HepG2 (cell line): ENCODE measurements around the gene MALRD1. TPM values are rescaled to one million over a fixed set of nuclear protein-coding genes. Genes with fewer than 3 reads are reported as not detected.
"Not testable (repeated sequence)": the region's sequence is repeated elsewhere in the genome, so short reads cannot be mapped to it uniquely, and the experiment has no call there.

ENCODE experiments used
- ATAC-seq: fragments of 200-7000 bp; cut with Tn5 transposase; 3 replicates; pipeline ENCODE4 v1.9.1; 2020; ENCODE audit warnings: mild to moderate bottlenecking, moderate library complexity
- BruUV-seq: library from RNA; stranded (reverse); fragments of 400-500 nt; replicated peaks from 2 replicates; lab custom pipeline; 2021; lab: Mats Ljungman, UMichigan
- CTCF ChIA-PET: fragments of 300-600 bp; formaldehyde crosslinking; extraction: SDS; loops from one replicate; lab custom pipeline; 2021; ENCODE audit warnings: low total read pairs, inconsistent platforms, low intra/inter-chr PET ratio; lab: Yijun Ruan, JAX
- POLR2A ChIA-PET: fragments of 350-600 bp; sonication (Branson Sonifier 250); formaldehyde crosslinking; loops from one replicate; lab custom pipeline; 2020; ENCODE audit warnings: antibody characterized with exemption, inconsistent platforms; lab: Yijun Ruan, JAX
- DNase-seq: peaks from one replicate; pipeline ENCODE4 v3.0.0-alpha.2; 2015; ENCODE audit warnings: low spot score
- FAIRE-seq: peaks from 3 replicates; lab custom pipeline; 2011; peaks lifted over from hg19 to GRCh38; lab: Jason Lieb, UNC
- H2AFZ ChIP-seq: one replicate; pipeline ENCODE4 v1.6.1; 2011; ENCODE audit warnings: low read length, inconsistent platforms
- H3K27ac ChIP-seq: fragments of 300-600 bp; 3 replicates; pipeline ENCODE4 v1.8.0; 2011; ENCODE audit warnings: mixed run types, mild to moderate bottlenecking, mixed read lengths, low read length, inconsistent platforms; ENCODE audit not compliant: insufficient read depth; ENCODE audit errors: extremely low read length
- H3K27me3 ChIP-seq, 2 experiments: fragments of 200-600 bp in 1 of 2; 2 replicates in 1 of 2; 3 replicates in 1 of 2; pipeline versions ENCODE4 v1.6.0 to v1.8.0; 2011; ENCODE audit warnings: low read length in 2 of 2, mild to moderate bottlenecking in 2 of 2, moderate library complexity in 2 of 2, inconsistent platforms in 1 of 2; ENCODE audit not compliant: insufficient read depth in 2 of 2, control insufficient read depth in 1 of 2
- H3K36me3 ChIP-seq, 2 experiments: fragments of 200-600 bp in 1 of 2; replicated peaks in 1 of 2; 2 replicates in 1 of 2; 3 replicates in 1 of 2; pipeline versions ENCODE4 v1.5.1 to v1.8.0; 2011; ENCODE audit warnings: low read length in 2 of 2, inconsistent platforms in 1 of 2; ENCODE audit not compliant: insufficient read depth in 2 of 2, control insufficient read depth in 1 of 2
- H3K4me1 ChIP-seq: 2 replicates; pipeline ENCODE4 v1.5.1; 2012; ENCODE audit warnings: low read length, inconsistent platforms; ENCODE audit not compliant: insufficient read depth
- H3K4me2 ChIP-seq: 2 replicates; pipeline ENCODE4 v1.6.0; 2011; ENCODE audit warnings: low read depth, low read length, inconsistent platforms
- H3K4me3 ChIP-seq, 3 experiments: fragments of 200-600 bp in 1 of 3; sonication (generic), shearing (Covaris generic) in 1 of 3; replicated peaks in 1 of 3; 2 replicates each; pipeline ENCODE4 v1.5.1; 2011 to 2016; ENCODE audit warnings: low read length in 3 of 3, inconsistent platforms in 2 of 3, low read depth in 2 of 3, mild to moderate bottlenecking in 2 of 3, control low read depth in 1 of 3, mixed read lengths in 1 of 3; ENCODE audit not compliant: insufficient read depth in 1 of 3
- H3K79me2 ChIP-seq: one replicate; pipeline ENCODE4 v1.6.1; 2011; ENCODE audit warnings: low read length, inconsistent platforms; ENCODE audit not compliant: insufficient read depth
- H3K9ac ChIP-seq: 2 replicates; pipeline ENCODE4 v1.6.0; 2011; ENCODE audit warnings: mild to moderate bottlenecking, low read depth, low read length, inconsistent platforms; ENCODE audit not compliant: insufficient read depth
- H3K9me3 ChIP-seq: 2 replicates; pipeline ENCODE4 v1.5.1; 2012; ENCODE audit warnings: mild to moderate bottlenecking, low read length
- H4K20me1 ChIP-seq: 2 replicates; pipeline ENCODE4 v1.6.0; 2011; ENCODE audit warnings: inconsistent platforms, mild to moderate bottlenecking, low read length, moderate library complexity; ENCODE audit not compliant: insufficient read depth
- ZNF781 ChIP-seq: sonication (generic); formaldehyde crosslinking; IDR thresholded peaks from 2 replicates; pipeline ENCODE4 v1.5.1; 2020; ENCODE audit warnings: borderline replicate concordance, mild to moderate bottlenecking, missing genetic modification reagents; ENCODE audit errors: not compliant biosample characterization
- WGBS: methylation state at CpG from one replicate; pipeline ENCODE4 v1.1.6; 2017; ENCODE audit warnings: low lambda C conversion rate; 5-methylcytosine and 5-hydroxymethylcytosine counted together
- in situ Hi-C: cut with HindIII; loops from 2 replicates; pipeline ENCODE4 v1.10.0; 2017; ENCODE audit warnings: low pct_unique_long_range_greater_than_20kb; ENCODE audit not compliant: extremely low pct_ligation_motif_present
- intact Hi-C: fragments of 100-400 bp; cut with micrococcal nuclease; formaldehyde crosslinking; loops from one replicate; pipeline ENCODE4 v1.10.0; 2022; ENCODE audit not compliant: unreplicated experiment
- polyA plus RNA-seq, 8 experiments: library from polyadenylated mRNA; depleted of rRNA in 3 of 8; stranded (reverse) in 7 of 8; unstranded in 1 of 8; fragments of >200 nt; fragmentation: Illumina TruSeq in 4 of 8; extraction: Trizol in 4 of 8; gene quantifications; 2 replicates each; pipeline versions ENCODE4 v1.2.1 to v1.2.3, GENCODE V29; 2011 to 2016; ENCODE audit warnings: low read depth in 4 of 8, missing spikeins in 1 of 8, mixed read lengths in 1 of 8; ENCODE audit not compliant: insufficient read depth in 1 of 8
- total RNA-seq, 5 experiments: library from RNA; depleted of rRNA; stranded (reverse); fragments of >200 nt; fragmentation: Illumina TruSeq; extraction: Trizol; gene quantifications; 2 replicates each; pipeline ENCODE4 v1.2.3, GENCODE V29; 2016; ENCODE audit warnings: low read depth in 1 of 5
- TF ChIP-seq, protein P1 (sequence below): sonication (generic); formaldehyde crosslinking; IDR thresholded peaks from 2 replicates; pipeline ENCODE4 v1.5.0; 2020; ENCODE audit warnings: mild to moderate bottlenecking, missing genetic modification reagents, moderate library complexity

MALRD1 gene
- total and polyA plus RNA-seq, 2 of the 13 experiments (the other 11 are each of a cell fraction or from before 2014, with no cell fraction given), result 5.7 to 15.4 TPM

GRCh38 chr10:19767876-19768275 lies 719.3 kb downstream of the MALRD1 start:
- Histone ChIP-seq H3K4me1 (no peaks in the 10 kb centered on the region), H3K4me3 (no peak overlapping the region), H3K9me3 (no peaks in the 10 kb centered on the region), H3K27me3 (no peaks in the 10 kb centered on the region), H4K20me1 (no peaks in the 10 kb centered on the region), H3K4me2 (no peak overlapping the region), H3K79me2 (no peaks in the 10 kb centered on the region), H2AFZ (no peak overlapping the region), H3K36me3 (no peaks in the 10 kb centered on the region), H3K27ac (no peak overlapping the region), H3K9ac (no peak overlapping the region)
- TF ChIP-seq ZNF781 (CRISPR knock-in tag), result no peak
- TF ChIP-seq, protein P1, sequence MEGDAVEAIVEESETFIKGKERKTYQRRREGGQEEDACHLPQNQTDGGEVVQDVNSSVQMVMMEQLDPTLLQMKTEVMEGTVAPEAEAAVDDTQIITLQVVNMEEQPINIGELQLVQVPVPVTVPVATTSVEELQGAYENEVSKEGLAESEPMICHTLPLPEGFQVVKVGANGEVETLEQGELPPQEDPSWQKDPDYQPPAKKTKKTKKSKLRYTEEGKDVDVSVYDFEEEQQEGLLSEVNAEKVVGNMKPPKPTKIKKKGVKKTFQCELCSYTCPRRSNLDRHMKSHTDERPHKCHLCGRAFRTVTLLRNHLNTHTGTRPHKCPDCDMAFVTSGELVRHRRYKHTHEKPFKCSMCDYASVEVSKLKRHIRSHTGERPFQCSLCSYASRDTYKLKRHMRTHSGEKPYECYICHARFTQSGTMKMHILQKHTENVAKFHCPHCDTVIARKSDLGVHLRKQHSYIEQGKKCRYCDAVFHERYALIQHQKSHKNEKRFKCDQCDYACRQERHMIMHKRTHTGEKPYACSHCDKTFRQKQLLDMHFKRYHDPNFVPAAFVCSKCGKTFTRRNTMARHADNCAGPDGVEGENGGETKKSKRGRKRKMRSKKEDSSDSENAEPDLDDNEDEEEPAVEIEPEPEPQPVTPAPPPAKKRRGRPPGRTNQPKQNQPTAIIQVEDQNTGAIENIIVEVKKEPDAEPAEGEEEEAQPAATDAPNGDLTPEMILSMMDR (CRISPR knock-in tag), result peak; percentile 24; the same call in 1 of the 2 replicates
- ATAC-seq, result no peak
- no peak for DNase-seq
- in situ Hi-C loops (no loop called here), intact Hi-C loops (loop anchor here (2.0 kb wide), 1 partner anchor 15 kb away; no protein-coding TSS in a partner anchor)
- FAIRE-seq, result no peak
- WGBS, result 44% methylated on average over 7 of the region's 7 CpGs
- ChIA-PET POLR2A (no interaction called here), CTCF (no interaction called here)
- BruUV-seq, result no TSS peak

DNA sequence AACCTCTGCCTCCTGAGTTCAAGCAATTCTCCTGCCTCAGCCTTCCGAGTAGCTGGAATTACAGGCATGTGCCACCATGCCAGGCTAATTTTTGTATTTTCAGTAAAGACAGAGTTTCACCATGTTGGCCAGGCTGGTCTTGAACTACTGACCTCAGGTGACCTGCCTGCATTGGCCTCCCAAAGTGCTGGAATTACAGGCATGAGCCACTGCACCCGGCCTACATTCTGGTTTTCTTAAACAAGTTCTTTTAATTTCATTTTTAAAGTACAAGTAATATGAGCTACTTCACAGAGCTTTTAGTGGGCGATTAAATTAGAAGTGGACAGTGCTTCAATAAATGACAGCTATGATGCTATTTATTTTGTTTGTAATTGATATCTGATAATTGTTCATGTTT lies 721.2 kb downstream of the MALRD1 start:
- intact Hi-C loops, result loop anchor here (2.0 kb wide), 1 partner anchor 13 kb away; no protein-coding TSS in a partner anchor
- H3K4me2 ChIP-seq, BruUV-seq, H3K27ac ChIP-seq, H3K4me1 ChIP-seq, H3K36me3 ChIP-seq, H3K9ac ChIP-seq, H3K79me2 ChIP-seq, POLR2A ChIA-PET, H3K4me3 ChIP-seq, DNase-seq, FAIRE-seq, in situ Hi-C loops, CTCF ChIA-PET, H2AFZ ChIP-seq, ATAC-seq, H4K20me1 ChIP-seq, H3K27me3 ChIP-seq, H3K9me3 ChIP-seq: not testable (repeated sequence)
- WGBS, result 33% methylated on average over 3 of the region's 3 CpGs
